GM12878 (cell line): ENCODE data around the gene NANOS2. TPM values are rescaled to one million over a fixed set of nuclear protein-coding genes. Genes with fewer than 3 reads are reported as not detected.

Experiments used
- ATAC-seq: fragments of 200-7000 bp; cut with Tn5 transposase; 3 replicates; pipeline ENCODE4 v1.9.1; 2020; ENCODE audit warnings: mild to moderate bottlenecking, moderate library complexity
- BruUV-seq: library from RNA; stranded (reverse); fragments of 400-500 nt; replicated peaks from 2 replicates; lab custom pipeline; 2021; lab: Mats Ljungman, UMichigan
- CTCF ChIA-PET: fragments of 300-600 bp; sonication (Branson Sonifier 250); formaldehyde crosslinking; extraction: SDS; loops from one replicate; lab custom pipeline; 2021; ENCODE audit warnings: inconsistent platforms; lab: Yijun Ruan, JAX
- POLR2A ChIA-PET: fragments of 350-600 bp; formaldehyde crosslinking; extraction: SDS; loops from one replicate; lab custom pipeline; 2021; ENCODE audit warnings: inconsistent platforms; lab: Charles Lee
- RAD21 ChIA-PET: fragments of 300-600 bp; sonication (Branson Sonifier 250); formaldehyde crosslinking; loops from one replicate; lab custom pipeline; 2023; ENCODE audit warnings: antibody characterized with exemption; ENCODE audit not compliant: unreplicated experiment; lab: Charles Lee
- SMC1A ChIA-PET: fragments of 300-600 bp; sonication (Branson Sonifier 250); formaldehyde crosslinking; loops from one replicate; lab custom pipeline; 2023; ENCODE audit not compliant: unreplicated experiment, uncharacterized antibody; lab: Charles Lee
- DNase-seq: peaks from one replicate; pipeline ENCODE4 v3.0.0-alpha.2; 2011; ENCODE audit warnings: low read depth, low spot score
- FAIRE-seq: peaks from 3 replicates; lab custom pipeline; 2011; peaks lifted over from hg19 to GRCh38; lab: Jason Lieb, UNC
- H2AFZ ChIP-seq: 2 replicates; pipeline ENCODE4 v1.6.0; 2011; ENCODE audit warnings: low read depth, low read length, control low read depth; ENCODE audit not compliant: control insufficient read depth
- H3K27ac ChIP-seq: 2 replicates; pipeline ENCODE4 v1.5.1; 2011; ENCODE audit warnings: control low read depth; ENCODE audit not compliant: control insufficient read depth, insufficient read depth
- H3K27me3 ChIP-seq, 2 experiments: replicated peaks in 1 of 2; 2 replicates each; pipeline versions ENCODE4 v1.6.0 to v1.6.1; 2011; ENCODE audit warnings: low read length in 1 of 2; ENCODE audit not compliant: control insufficient read depth in 2 of 2, insufficient read depth in 2 of 2
- H3K36me3 ChIP-seq, 2 experiments: 2 replicates each; pipeline ENCODE4 v1.5.1; 2011; ENCODE audit warnings: low read length in 1 of 2; ENCODE audit not compliant: control insufficient read depth in 2 of 2, insufficient read depth in 2 of 2
- H3K4me1 ChIP-seq: 2 replicates; pipeline ENCODE4 v1.6.1; 2011; ENCODE audit warnings: mild to moderate bottlenecking, low read length, moderate library complexity, mixed read lengths; ENCODE audit not compliant: control insufficient read depth, insufficient read depth
- H3K4me2 ChIP-seq: 2 replicates; pipeline ENCODE4 v1.6.0; 2011; ENCODE audit warnings: control low read depth; ENCODE audit not compliant: control insufficient read depth, insufficient read depth
- H3K4me3 ChIP-seq: fragments of 200-600 bp; sonication (generic); 2 replicates; pipeline ENCODE4 v1.5.1; 2016
- H3K79me2 ChIP-seq: 2 replicates; pipeline ENCODE4 v1.6.0; 2011; ENCODE audit warnings: low read length; ENCODE audit not compliant: control insufficient read depth, insufficient read depth
- H3K9ac ChIP-seq: 2 replicates; pipeline ENCODE4 v1.8.0; 2011; ENCODE audit warnings: low read length, control low read depth, mixed read lengths; ENCODE audit not compliant: control insufficient read depth, insufficient read depth
- H3K9me3 ChIP-seq: replicated peaks from 3 replicates; pipeline ENCODE4 v1.5.1; 2011; ENCODE audit warnings: mild to moderate bottlenecking, low read length; ENCODE audit not compliant: control insufficient read depth, insufficient read depth
- H4K20me1 ChIP-seq: 2 replicates; pipeline ENCODE4 v1.6.0; 2011; ENCODE audit not compliant: control insufficient read depth, insufficient read depth
- CBFB ChIP-seq: IDR thresholded peaks from 2 replicates; pipeline ENCODE4 v1.6.1; 2016; ENCODE audit warnings: antibody characterized with exemption, low read depth
- E2F8 ChIP-seq: fragments of 450-650 bp; IDR thresholded peaks from 2 replicates; pipeline ENCODE4 v1.6.1; 2018; ENCODE audit warnings: mild to moderate bottlenecking, low read depth, moderate library complexity; ENCODE audit not compliant: partially characterized antibody
- HDAC2 ChIP-seq: fragments of 200-600 bp; sonication (generic); IDR thresholded peaks from 2 replicates; pipeline ENCODE4 v1.6.1; 2017
- IRF4 ChIP-seq: IDR thresholded peaks from 2 replicates; pipeline ENCODE4 v1.6.1; 2011; ENCODE audit warnings: low read depth, low read length
- PML ChIP-seq: IDR thresholded peaks from 2 replicates; pipeline ENCODE4 v1.6.1; 2012; ENCODE audit warnings: low read length, inconsistent platforms
- RELB ChIP-seq: fragments of 450-650 bp; IDR thresholded peaks from 2 replicates; pipeline ENCODE4 v1.6.1; 2017; ENCODE audit warnings: low read depth, mild to moderate bottlenecking, moderate library complexity
- SRF ChIP-seq, 2 experiments: IDR thresholded peaks; 2 replicates each; pipeline ENCODE4 v1.6.1; 2011; ENCODE audit warnings: low read depth in 2 of 2, low read length in 2 of 2, mild to moderate bottlenecking in 1 of 2, moderate library complexity in 1 of 2
- ZBTB40 ChIP-seq: fragments of 450-650 bp; IDR thresholded peaks from 2 replicates; pipeline ENCODE4 v1.6.1; 2016; ENCODE audit warnings: mild to moderate bottlenecking, moderate library complexity, borderline replicate concordance
- ZNF217 ChIP-seq: fragments of 450-650 bp; IDR thresholded peaks from 2 replicates; pipeline ENCODE4 v1.6.1; 2017; ENCODE audit warnings: antibody characterized with exemption, mild to moderate bottlenecking
- WGBS: methylation state at CpG from one replicate; pipeline ENCODE4 v1.1.6; 2016; ENCODE audit warnings: low lambda C conversion rate; ENCODE audit not compliant: insufficient replicate concordance, insufficient coverage; ENCODE audit errors: missing lambda C conversion rate; 5-methylcytosine and 5-hydroxymethylcytosine counted together
- in situ Hi-C: fragments of 300-500 bp; cut with MboI; formaldehyde crosslinking; loops from 9 replicates; pipeline ENCODE4 v1.14.3; 2018; ENCODE audit warnings: mixed read lengths
- intact Hi-C: fragments of 100-400 bp; cut with micrococcal nuclease; formaldehyde crosslinking; loops from one replicate; pipeline ENCODE4 v1.14.2; 2022; ENCODE audit not compliant: unreplicated experiment
- polyA plus RNA-seq, 11 experiments: library from polyadenylated mRNA; depleted of rRNA in 4 of 11; unstranded in 6 of 11; stranded (reverse) in 5 of 11; fragments of >200 nt; fragmentation: Nextera tagmentation in 4 of 11; fragmentation: Illumina TruSeq in 1 of 11; extraction: Ambion mirVana in 4 of 11; extraction: Trizol in 1 of 11; gene quantifications; 1 replicate in 1 of 11; 2 replicates in 10 of 11; pipeline versions ENCODE4 v1.2.1 to v1.2.3, GENCODE V29; 2011 to 2016; ENCODE audit warnings: inconsistent platforms in 2 of 11, missing spikeins in 2 of 11, low read depth in 1 of 11
- total RNA-seq, 4 experiments: library from RNA; depleted of rRNA in 3 of 4; stranded (reverse); fragments of >200 nt in 3 of 4; fragmentation: Illumina TruSeq in 1 of 4; extraction: Trizol in 1 of 4; gene quantifications; 2 replicates each; pipeline versions ENCODE4 v1.2.1 to v1.2.3, GENCODE V29; 2013 to 2021

Gene NANOS2
- total and polyA plus RNA-seq, 10 of the 15 experiments (the other 5 are each of a cell fraction or from before 2014, with no cell fraction given): not detected

GRCh38 chr19:45873219-45873772, 41.3 kb downstream of the NANOS2 start:
- H3K27ac ChIP-seq: no peak overlapping the region
- in situ Hi-C loops: no loop called here
- no TSS peak for BruUV-seq

More at GRCh38 chr19:45873219-45873772, 41.3 kb downstream of the NANOS2 start:
- no peak for FAIRE-seq
- intact Hi-C loops: no loop called here
- Histone ChIP-seq H3K4me3 (no peak overlapping the region), H3K4me2 (no peak overlapping the region), H2AFZ (no peak overlapping the region), H3K27me3 (no peaks in the 10 kb centered on the region; a peak in 1 of 4 replicates), H3K9me3 (no peaks in the 10 kb centered on the region), H3K4me1 (peaks cover 8% of the 10 kb centered on the region), H3K79me2 (no peaks in the 10 kb centered on the region), H3K36me3 (no peaks in the 10 kb centered on the region), H4K20me1 (no peaks in the 10 kb centered on the region), H3K9ac (no peak overlapping the region)
- SMC1A ChIA-PET: interaction anchor here (1.2 kb wide), 1 partner anchor 9 kb away, joined by 3 read pairs; the partner anchor contains the start of gene FOXA3
- DNase-seq: no peak
- WGBS: 57% methylated on average over 7 of the region's 7 CpGs
- CTCF ChIA-PET: no interaction called here
- TF ChIP-seq ZBTB40: no peak
- TF ChIP-seq PML: no peak
- no peak for TF ChIP-seq HDAC2
- TF ChIP-seq E2F8: no peak
- no peak for TF ChIP-seq CBFB
- TF ChIP-seq IRF4: no peak
- TF ChIP-seq RELB: no peak
- no peak for TF ChIP-seq ZNF217
- no peak for TF ChIP-seq SRF (IDR thresholded peaks at IDR 0.05; ENCODE audit: low read depth in 2 of 2, low read length in 2 of 2)
- POLR2A ChIA-PET: interaction anchor here (0.6 to 1.2 kb wide), 2 partner anchors 9 to 12 kb away, joined by 3 read pairs; no protein-coding TSS in a partner anchor
- ATAC-seq: no peak
- RAD21 ChIA-PET: no interaction called here
